Esophagus squamous epithelium (tissue), 5 donors: ENCODE data around the gene MACC1. TPM values are rescaled to one million over a fixed set of nuclear protein-coding genes. Genes with fewer than 3 reads are reported as not detected.

Experiments
- DNase-seq: peaks from one replicate; lab custom pipeline; 2025; lab: John Stamatoyannopoulos, UW
- H3K27ac ChIP-seq, 4 donors: fragments of 200-600 bp; sonication (generic); one replicate each; pipeline ENCODE4 v1.5.1; 2016 to 2019; ENCODE audit warnings: mild to moderate bottlenecking in 1 of 4
- H3K27me3 ChIP-seq, 4 donors: fragments of 200-600 bp; sonication (generic); 1 replicate in 3 of 4; 2 replicates in 1 of 4; pipeline versions ENCODE4 v1.5.1 to v1.6.0; 2017 to 2021; ENCODE audit warnings: antibody characterized with exemption in 1 of 4
- H3K36me3 ChIP-seq, 3 donors: fragments of 200-600 bp; sonication (generic); one replicate each; pipeline ENCODE4 v1.5.1; 2016 to 2019
- H3K4me1 ChIP-seq, 3 donors: fragments of 200-600 bp; sonication (generic); one replicate each; pipeline ENCODE4 v1.5.1; 2017 to 2019
- H3K4me3 ChIP-seq, 4 donors: fragments of 200-600 bp; sonication (generic); 1 replicate in 3 of 4; 2 replicates in 1 of 4; pipeline ENCODE4 v1.5.1; 2016 to 2019; ENCODE audit warnings: mild to moderate bottlenecking in 2 of 4, moderate library complexity in 1 of 4
- H3K9me3 ChIP-seq, 3 donors: fragments of 200-600 bp; sonication (generic); one replicate each; pipeline ENCODE4 v1.5.1; 2016 to 2019
- CTCF ChIP-seq, 6 experiments: fragments of 450-650 bp in 4 of 6; fragments of 200-600 bp in 2 of 6; sonication (generic) in 2 of 6; IDR thresholded peaks; one replicate each; pipeline ENCODE4 v1.5.1; 2016 to 2019; ENCODE audit warnings: antibody characterized with exemption in 6 of 6, mild to moderate bottlenecking in 4 of 6, moderate library complexity in 4 of 6
- POLR2A ChIP-seq, 4 donors: fragments of 450-650 bp; IDR thresholded peaks; one replicate each; pipeline ENCODE4 v1.6.1; 2017; ENCODE audit warnings: antibody characterized with exemption in 4 of 4, mild to moderate bottlenecking in 4 of 4, moderate library complexity in 3 of 4
- WGBS, 2 donors: methylation state at CpG; one replicate each; pipeline ENCODE4 v1.1.5; 2018; 5-methylcytosine and 5-hydroxymethylcytosine counted together
- intact Hi-C: fragments of 100-400 bp; cut with DNase I; formaldehyde crosslinking; loops from one replicate; pipeline ENCODE4 v1.15.0; 2022
- total RNA-seq, 4 donors: library from RNA; depleted of rRNA; stranded (reverse); fragments of >200 nt; gene quantifications; one replicate each; pipeline ENCODE4 v1.1.0, GENCODE V29; 2016
- donor health status: DM: yes; HTN: yes; CAD: no.

The MACC1 gene
- total RNA-seq, 4 donors from 2014 or later: 17.4 to 32.8 (median 23.2) TPM

DNA sequence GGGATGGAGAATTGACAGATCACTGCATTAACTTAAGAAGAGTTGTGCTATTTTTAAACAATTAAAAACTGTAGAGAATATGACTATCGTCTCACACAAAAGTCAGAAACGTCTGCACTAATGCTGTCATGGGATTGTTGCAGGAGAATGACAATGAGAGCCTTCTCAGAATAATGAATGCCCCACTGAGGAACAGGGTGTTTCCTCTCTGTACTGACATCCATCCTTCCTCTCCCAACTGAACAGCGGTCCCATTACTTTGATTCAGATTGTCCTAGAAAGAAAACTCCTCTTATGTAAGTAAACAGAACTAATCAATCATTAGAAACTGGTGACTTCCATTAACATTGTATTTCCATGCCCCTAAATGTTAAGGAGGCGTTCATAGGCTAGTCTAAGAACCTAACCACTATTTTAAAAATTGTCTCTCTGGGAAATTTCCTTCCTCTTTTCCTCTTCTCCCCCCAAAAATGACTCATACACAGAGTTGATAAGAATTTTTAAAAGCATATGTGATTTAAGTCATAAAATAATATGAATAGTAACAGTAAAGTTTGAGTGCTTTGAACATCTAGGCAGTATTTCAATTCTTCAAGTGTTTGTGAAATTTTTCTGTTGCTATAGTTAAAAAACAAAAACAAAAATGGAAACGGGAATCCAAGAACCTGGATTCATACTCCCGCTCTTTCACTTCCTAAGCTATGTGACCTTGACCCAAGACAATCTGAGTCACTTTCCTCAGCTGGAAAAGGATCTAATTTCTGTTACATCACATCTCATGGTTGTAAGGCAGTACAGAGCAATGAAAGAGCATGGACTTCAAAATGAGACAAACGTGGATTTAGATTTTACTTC lies 12.7 kb upstream of the MACC1 start:
- WGBS, 2 donors: 56 to 62% methylated on average over 7 of the region's 7 CpGs
- no peak overlapping the region for H3K27ac ChIP-seq

GRCh38 chr7:20229081-20229480 lies 11.9 kb upstream of the MACC1 start:
- Histone ChIP-seq H3K9me3 (no peaks in the 10 kb centered on the region), H3K27ac (no peak overlapping the region), H3K4me3 (no peak overlapping the region), H3K27me3 (no peaks in the 10 kb centered on the region), H3K4me1 (no peaks in the 10 kb centered on the region), H3K36me3 (no peaks in the 10 kb centered on the region)
- intact Hi-C loops: no loop called here
- DNase-seq: no peak
- WGBS, 2 donors: 70 to 82% methylated on average over 3 of the region's 3 CpGs
- no peak for TF ChIP-seq POLR2A (IDR thresholded peaks at IDR 0.05)
- no peak for TF ChIP-seq CTCF (IDR thresholded peaks at IDR 0.05)

More for the DNA sequence above, 12.7 kb upstream of the MACC1 start:
- Histone ChIP-seq H3K4me3 (no peak overlapping the region), H3K4me1 (no peaks in the 10 kb centered on the region), H3K36me3 (no peaks in the 10 kb centered on the region), H3K9me3 (no peaks in the 10 kb centered on the region), H3K27me3 (no peaks in the 10 kb centered on the region)
- TF ChIP-seq CTCF (IDR thresholded peaks at IDR 0.05) (no peak), POLR2A (IDR thresholded peaks at IDR 0.05) (no peak)
- no peak for DNase-seq
- intact Hi-C loops: no loop called here

DNA sequence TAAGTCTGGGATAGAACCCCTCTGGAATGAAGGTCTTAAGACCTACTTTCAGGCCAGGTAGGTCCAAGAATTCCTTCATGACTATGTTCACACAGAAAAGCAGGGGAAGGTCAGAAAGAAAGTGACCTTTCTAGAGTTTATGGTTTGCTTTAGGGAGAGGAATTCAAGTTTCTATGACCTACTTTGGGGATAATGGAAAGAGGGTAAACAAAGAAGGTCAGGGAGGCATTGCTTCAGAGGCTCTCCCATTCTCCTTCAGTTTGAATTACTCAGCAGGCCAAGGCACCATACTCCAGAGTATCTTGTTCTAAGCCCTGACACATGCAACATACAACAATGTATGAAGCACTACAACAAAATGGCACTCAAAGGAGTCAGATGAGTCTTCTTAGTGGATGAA lies 11.5 kb upstream of the MACC1 start:
- DNase-seq: no peak
- TF ChIP-seq POLR2A (IDR thresholded peaks at IDR 0.05): no peak
- TF ChIP-seq CTCF (IDR thresholded peaks at IDR 0.05): no peak
- Histone ChIP-seq H3K9me3 (no peaks in the 10 kb centered on the region), H3K27ac (no peak overlapping the region), H3K36me3 (no peaks in the 10 kb centered on the region), H3K4me3 (no peak overlapping the region), H3K27me3 (no peaks in the 10 kb centered on the region), H3K4me1 (no peaks in the 10 kb centered on the region)
- intact Hi-C loops: no loop called here

GRCh38 chr7:20227291-20227795 lies 10.2 kb upstream of the MACC1 start:
- 59 to 60% methylated on average over 2 of the region's 2 CpGs for WGBS, 2 donors
- Histone ChIP-seq H3K4me3 (no peak overlapping the region), H3K27me3 (no peaks in the 10 kb centered on the region), H3K9me3 (no peaks in the 10 kb centered on the region), H3K27ac (no peak overlapping the region), H3K4me1 (no peaks in the 10 kb centered on the region), H3K36me3 (no peaks in the 10 kb centered on the region)
- intact Hi-C loops: no loop called here
- TF ChIP-seq CTCF (IDR thresholded peaks at IDR 0.05) (no peak), POLR2A (IDR thresholded peaks at IDR 0.05) (no peak)
- no peak for DNase-seq

GRCh38 chr7:20226860-20227259 lies 9.7 kb upstream of the MACC1 start:
- intact Hi-C loops: no loop called here
- TF ChIP-seq CTCF (IDR thresholded peaks at IDR 0.05) (no peak), POLR2A (IDR thresholded peaks at IDR 0.05) (no peak)
- no peaks in the 10 kb centered on the region for H3K36me3 ChIP-seq
- H3K4me3 ChIP-seq: no peak overlapping the region
- no peak for DNase-seq
- no peaks in the 10 kb centered on the region for H3K27me3 ChIP-seq
- no peak overlapping the region for H3K27ac ChIP-seq
- H3K9me3 ChIP-seq: no peaks in the 10 kb centered on the region
- no peaks in the 10 kb centered on the region for H3K4me1 ChIP-seq
- WGBS, 2 donors: 0 to 45% methylated on average over 1 of the region's 1 CpG
